ENCODE results near the gene NCAM2.

GRCh38 chr21:20949884-20950283 lies 48.3 kb upstream of the NCAM2 start:
- TF ChIP-seq CTCF (IDR thresholded peaks at IDR 0.05; ENCODE audit: low read length) (no peak), EZH2 (IDR thresholded peaks at IDR 0.05; ENCODE audit: borderline replicate concordance, low read length) (no peak)

Data from OCI-LY1 (cell line).